Trophoblast cell (in vitro differentiated cells and primary cell): ENCODE data around the gene AKAP13.

ENCODE experiments used
- DNase-seq, 2 donors: peaks; one replicate each; pipeline ENCODE4 v3.0.0-alpha.2; 2016
- H2AFZ ChIP-seq: 2 replicates; pipeline ENCODE4 v1.6.1; 2013; ENCODE audit warnings: low read length, moderate library complexity, mild to moderate bottlenecking; ENCODE audit not compliant: insufficient read depth, poor library complexity
- H2AK5ac ChIP-seq: 2 replicates; pipeline ENCODE4 v1.6.1; 2013; ENCODE audit warnings: mild to moderate bottlenecking, low read length
- H2BK120ac ChIP-seq: 2 replicates; pipeline ENCODE4 v1.6.1; 2013; ENCODE audit warnings: low read length, mild to moderate bottlenecking, moderate library complexity; ENCODE audit not compliant: insufficient read depth, poor library complexity
- H2BK12ac ChIP-seq: 2 replicates; pipeline ENCODE4 v1.6.1; 2013; ENCODE audit warnings: mild to moderate bottlenecking, low read length, moderate library complexity
- H2BK5ac ChIP-seq: 2 replicates; pipeline ENCODE4 v1.6.1; 2013; ENCODE audit warnings: low read length, low read depth, moderate library complexity, mild to moderate bottlenecking; ENCODE audit not compliant: poor library complexity
- H3K14ac ChIP-seq: 2 replicates; pipeline ENCODE4 v1.6.1; 2013; ENCODE audit warnings: mild to moderate bottlenecking, low read length
- H3K18ac ChIP-seq: 2 replicates; pipeline ENCODE4 v1.6.1; 2013; ENCODE audit warnings: mild to moderate bottlenecking, low read length
- H3K23ac ChIP-seq: 2 replicates; pipeline ENCODE4 v1.6.1; 2013; ENCODE audit warnings: low read length
- H3K27ac ChIP-seq: 2 replicates; pipeline ENCODE4 v1.5.1; 2013; ENCODE audit warnings: low read depth, mild to moderate bottlenecking, inconsistent platforms, low read length, moderate library complexity
- H3K27me3 ChIP-seq: 2 replicates; pipeline ENCODE4 v1.6.1; 2013; ENCODE audit warnings: inconsistent platforms, mild to moderate bottlenecking, low read length, moderate library complexity; ENCODE audit not compliant: insufficient read depth
- H3K36me3 ChIP-seq, 2 experiments: 1 replicate in 1 of 2; 2 replicates in 1 of 2; pipeline ENCODE4 v1.6.1; 2013; ENCODE audit warnings: low read length in 2 of 2, mild to moderate bottlenecking in 2 of 2, moderate library complexity in 1 of 2; ENCODE audit not compliant: insufficient read depth in 2 of 2, control insufficient read depth in 1 of 2
- H3K4ac ChIP-seq: 2 replicates; pipeline ENCODE4 v1.6.1; 2013; ENCODE audit warnings: low read depth, mild to moderate bottlenecking, low read length, moderate library complexity
- H3K4me1 ChIP-seq, 2 experiments: 1 replicate in 1 of 2; 2 replicates in 1 of 2; pipeline ENCODE4 v1.6.1; 2013; ENCODE audit warnings: low read length in 2 of 2, mild to moderate bottlenecking in 2 of 2, moderate library complexity in 1 of 2; ENCODE audit not compliant: insufficient read depth in 2 of 2, control insufficient read depth in 1 of 2
- H3K4me2 ChIP-seq: 2 replicates; pipeline ENCODE4 v1.6.1; 2013; ENCODE audit warnings: inconsistent platforms, mild to moderate bottlenecking, low read length, moderate library complexity
- H3K4me3 ChIP-seq: 2 replicates; pipeline ENCODE4 v1.5.1; 2013; ENCODE audit warnings: mild to moderate bottlenecking, low read depth, low read length, inconsistent platforms
- H3K79me1 ChIP-seq: one replicate; pipeline ENCODE4 v1.6.1; 2013; ENCODE audit warnings: low read length
- H3K79me2 ChIP-seq: 2 replicates; pipeline ENCODE4 v1.6.1; 2013; ENCODE audit warnings: low read length, mild to moderate bottlenecking; ENCODE audit not compliant: control insufficient read depth, insufficient read depth, poor library complexity
- H3K9ac ChIP-seq: 2 replicates; pipeline ENCODE4 v1.6.1; 2013; ENCODE audit warnings: mild to moderate bottlenecking, low read length
- H3K9me3 ChIP-seq: 2 replicates; pipeline ENCODE4 v1.6.1; 2013; ENCODE audit warnings: low read depth, mild to moderate bottlenecking, control low read depth, inconsistent platforms, low read length; ENCODE audit not compliant: insufficient read depth
- H4K12ac ChIP-seq: 2 replicates; pipeline ENCODE4 v1.6.1; 2013; ENCODE audit warnings: low read depth, mild to moderate bottlenecking, low read length, moderate library complexity
- H4K8ac ChIP-seq: 2 replicates; pipeline ENCODE4 v1.6.1; 2013; ENCODE audit warnings: low read depth, mild to moderate bottlenecking, low read length, moderate library complexity
- H4K91ac ChIP-seq: one replicate; pipeline ENCODE4 v1.6.1; 2013; ENCODE audit warnings: low read depth, mild to moderate bottlenecking, low read length, moderate library complexity
- WGBS: extraction: QIAGEN DNeasy Blood & Tissue Kit; methylation state at CpG from one replicate; pipeline ENCODE4 v1.1.7; 2013; ENCODE audit warnings: missing lambda C conversion rate; ENCODE audit not compliant: insufficient read length, insufficient coverage; ENCODE audit errors: extremely low coverage; 5-methylcytosine and 5-hydroxymethylcytosine counted together

The AKAP13 gene

GRCh38 chr15:85762039-85762755 is 381.8 kb downstream of the AKAP13 start:
- Histone ChIP-seq H3K9me3 (no peaks in the 10 kb centered on the region), H3K4me1 (peaks cover 22 to 24% of the 10 kb centered on the region in 2 experiments), H3K9ac (no peak overlapping the region), H3K18ac (no peak overlapping the region), H2BK12ac (no peak overlapping the region), H4K8ac (no peak overlapping the region), H4K12ac (no peak overlapping the region), H3K14ac (no peak overlapping the region), H2AK5ac (no peak overlapping the region), H3K27me3 (no peaks in the 10 kb centered on the region), H3K79me2 (peaks cover 2% of the 10 kb centered on the region), H3K36me3 (peaks cover 19 to 26% of the 10 kb centered on the region in 2 experiments), H4K91ac (no peak overlapping the region), H3K27ac (no peak overlapping the region), H2BK5ac (no peak overlapping the region), H3K4me2 (no peak overlapping the region), H3K4ac (no peak overlapping the region), H2AFZ (no peak overlapping the region), H2BK120ac (no peak overlapping the region), H3K4me3 (no peak overlapping the region), H3K79me1 (peaks cover 7% of the 10 kb centered on the region), H3K23ac (no peak overlapping the region)
- no peak for DNase-seq
- WGBS, result no CpG with 5 or more reads among the region's 15 CpGs

GRCh38 chr15:85762756-85763127 is 382.3 kb downstream of the AKAP13 start:
- Histone ChIP-seq H4K12ac (no peak overlapping the region), H3K9me3 (no peaks in the 10 kb centered on the region), H4K8ac (no peak overlapping the region), H2BK12ac (no peak overlapping the region), H2AFZ (no peak overlapping the region), H3K18ac (peak overlapping the region; percentile 30), H3K79me1 (peaks cover 7% of the 10 kb centered on the region), H3K4me1 (peaks cover 20 to 21% of the 10 kb centered on the region in 2 experiments), H3K79me2 (peaks cover 2% of the 10 kb centered on the region), H2BK120ac (no peak overlapping the region), H3K9ac (no peak overlapping the region), H3K27ac (no peak overlapping the region), H3K4me2 (no peak overlapping the region), H3K27me3 (no peaks in the 10 kb centered on the region), H4K91ac (no peak overlapping the region), H2AK5ac (no peak overlapping the region), H2BK5ac (no peak overlapping the region), H3K14ac (peak overlapping the region; percentile 18), H3K4ac (no peak overlapping the region), H3K4me3 (no peak overlapping the region), H3K36me3 (peaks cover 19 to 26% of the 10 kb centered on the region in 2 experiments), H3K23ac (no peak overlapping the region)
- no peak for DNase-seq
- WGBS, result no CpG with 5 or more reads among the region's 8 CpGs

- DNase-seq, result no peak
- Histone ChIP-seq H2AK5ac (no peak overlapping the region), H3K27me3 (no peaks in the 10 kb centered on the region), H3K4me3 (no peak overlapping the region), H4K91ac (no peak overlapping the region), H3K14ac (no peak overlapping the region), H3K18ac (no peak overlapping the region), H3K79me2 (peaks cover 2% of the 10 kb centered on the region), H2BK120ac (no peak overlapping the region), H2AFZ (no peak overlapping the region), H3K79me1 (peaks cover 7% of the 10 kb centered on the region), H2BK5ac (no peak overlapping the region), H4K12ac (no peak overlapping the region), H3K4me2 (no peak overlapping the region), H3K36me3 (peaks cover 21 to 28% of the 10 kb centered on the region in 2 experiments), H3K23ac (no peak overlapping the region), H3K9ac (no peak overlapping the region), H2BK12ac (no peak overlapping the region), H4K8ac (no peak overlapping the region), H3K4me1 (peaks cover 16 to 17% of the 10 kb centered on the region in 2 experiments), H3K27ac (no peak overlapping the region), H3K4ac (no peak overlapping the region), H3K9me3 (peaks cover 2% of the 10 kb centered on the region)
- no CpG with 5 or more reads among the region's 16 CpGs for WGBS
Observed at GRCh38 chr15:85763157-85763556, 382.8 kb downstream of the AKAP13 start.

GRCh38 chr15:85763673-85764633 is 383.6 kb downstream of the AKAP13 start:
- Histone ChIP-seq H2AK5ac (no peak overlapping the region), H2BK12ac (no peak overlapping the region), H3K4me2 (no peak overlapping the region), H3K14ac (peak overlapping the region; percentile 51), H3K79me1 (peaks cover 7% of the 10 kb centered on the region), H3K9ac (no peak overlapping the region), H2BK120ac (no peak overlapping the region), H3K4me3 (no peak overlapping the region), H2BK5ac (peak overlapping the region; percentile 12), H3K9me3 (peaks cover 2% of the 10 kb centered on the region), H3K4ac (no peak overlapping the region), H2AFZ (no peak overlapping the region), H3K23ac (no peak overlapping the region), H3K79me2 (peaks cover 2% of the 10 kb centered on the region), H3K27me3 (no peaks in the 10 kb centered on the region), H3K36me3 (peaks cover 27 to 30% of the 10 kb centered on the region in 2 experiments), H3K4me1 (peaks cover 10 to 12% of the 10 kb centered on the region in 2 experiments), H4K91ac (peak overlapping the region; percentile 37), H3K27ac (no peak overlapping the region), H4K8ac (peak overlapping the region; percentile 15), H3K18ac (peak overlapping the region; percentile 16), H4K12ac (no peak overlapping the region)
- WGBS, result no CpG with 5 or more reads among the region's 28 CpGs
- no peak for DNase-seq
